ENCODE results near the gene TSR3. TPM values are rescaled to one million over a fixed set of nuclear protein-coding genes. Genes with fewer than 3 reads are reported as not detected.

The TSR3 gene
- total RNA-seq, 6 experiments from 2014 or later = 73.7 to 84.6 (median 78.1) TPM

- Mint-ChIP-seq H3K4me1 (ENCODE audit: low read depth) (peaks cover 15% of the 10 kb centered on the region), H3K27ac (no peak overlapping the region)
These were observed 30.1 kb upstream of the TSR3 start for GRCh38 chr16:1381612-1382406.

GRCh38 chr16:1380195-1380594 is 28.5 kb upstream of the TSR3 start:
- peaks cover 15% of the 10 kb centered on the region for H3K4me1 Mint-ChIP-seq (ENCODE audit: low read depth)
- H3K4me3 Mint-ChIP-seq = peak overlapping the region; percentile 77
- peaks cover 4% of the 10 kb centered on the region; the same call in 1 of the 2 replicates for H3K27me3 Mint-ChIP-seq (ENCODE audit: insufficient read depth)
- H3K27ac Mint-ChIP-seq = peak overlapping the region; percentile 77
- no peaks in the 10 kb centered on the region for H3K36me3 Mint-ChIP-seq (ENCODE audit: low read depth)
- no peak for TF ChIP-seq CTCF (IDR thresholded peaks at IDR 0.05)
- no peak for DNase-seq
- no peaks in the 10 kb centered on the region for H3K9me3 Mint-ChIP-seq

More at GRCh38 chr16:1381612-1382406, 30.1 kb upstream of the TSR3 start:
- no peak for DNase-seq
- Mint-ChIP-seq H3K36me3 (ENCODE audit: low read depth) (no peaks in the 10 kb centered on the region), H3K9me3 (no peaks in the 10 kb centered on the region), H3K4me3 (no peak overlapping the region), H3K27me3 (ENCODE audit: insufficient read depth) (peaks cover 4% of the 10 kb centered on the region; the same call in 1 of the 2 replicates)
- no peak for TF ChIP-seq CTCF (IDR thresholded peaks at IDR 0.05)

GRCh38 chr16:1379304-1380076 is 27.8 kb upstream of the TSR3 start:
- Mint-ChIP-seq H3K4me3 (peak overlapping the region; percentile 77), H3K27me3 (ENCODE audit: insufficient read depth) (peaks cover 4% of the 10 kb centered on the region; the same call in 1 of the 2 replicates), H3K36me3 (ENCODE audit: low read depth) (no peaks in the 10 kb centered on the region), H3K4me1 (ENCODE audit: low read depth) (peaks cover 15% of the 10 kb centered on the region), H3K9me3 (no peaks in the 10 kb centered on the region), H3K27ac (peak overlapping the region; percentile 95)
- TF ChIP-seq CTCF (IDR thresholded peaks at IDR 0.05) = no peak
- DNase-seq = peak; percentile 18

GRCh38 chr16:1378804-1379303 is 27.2 kb upstream of the TSR3 start:
- peak overlapping the region; percentile 86 for H3K4me3 Mint-ChIP-seq

More at GRCh38 chr16:1378804-1379303, 27.2 kb upstream of the TSR3 start:
- Mint-ChIP-seq H3K36me3 (ENCODE audit: low read depth) (no peaks in the 10 kb centered on the region), H3K9me3 (no peaks in the 10 kb centered on the region), H3K27ac (peak overlapping the region; percentile 95), H3K27me3 (ENCODE audit: insufficient read depth) (peaks cover 4% of the 10 kb centered on the region; the same call in 1 of the 2 replicates), H3K4me1 (ENCODE audit: low read depth) (peaks cover 15% of the 10 kb centered on the region)
- peak; percentile 82 for DNase-seq
- no peak for TF ChIP-seq CTCF (IDR thresholded peaks at IDR 0.05)

All from HFFc6 (cell line).